Liver (tissue), 9 donors: ENCODE results near the gene ZNF140. TPM values are rescaled to one million over a fixed set of nuclear protein-coding genes. Genes with fewer than 3 reads are reported as not detected.

Experiments used
- DNase-seq: peaks from one replicate; pipeline ENCODE4 v3.0.0-alpha.2; 2017; ENCODE audit warnings: low spot score
- H3K27ac ChIP-seq, 2 donors: one replicate each; pipeline ENCODE4 v1.7.0; 2013; ENCODE audit warnings: inconsistent platforms in 2 of 2, low read length in 2 of 2, control low read depth in 1 of 2, low read depth in 1 of 2, mild to moderate bottlenecking in 1 of 2
- H3K27me3 ChIP-seq, 4 donors: one replicate each; pipeline versions ENCODE4 v1.6.1 to v1.7.0; 2013; ENCODE audit warnings: low read length in 3 of 4, inconsistent platforms in 1 of 4, mild to moderate bottlenecking in 1 of 4, moderate library complexity in 1 of 4; ENCODE audit not compliant: control insufficient read depth in 4 of 4, insufficient read depth in 4 of 4
- H3K36me3 ChIP-seq, 4 donors: one replicate each; pipeline versions ENCODE4 v1.6.1 to v1.7.0; 2013; ENCODE audit warnings: low read length in 3 of 4, mild to moderate bottlenecking in 3 of 4, low read depth in 1 of 4, moderate library complexity in 1 of 4; ENCODE audit not compliant: control insufficient read depth in 4 of 4, insufficient read depth in 3 of 4
- H3K4me1 ChIP-seq, 4 donors: one replicate each; pipeline versions ENCODE4 v1.6.1 to v1.7.0; 2013; ENCODE audit warnings: low read length in 3 of 4, mild to moderate bottlenecking in 3 of 4, moderate library complexity in 1 of 4; ENCODE audit not compliant: control insufficient read depth in 4 of 4, insufficient read depth in 4 of 4
- H3K4me3 ChIP-seq, 3 donors: one replicate each; pipeline versions ENCODE4 v1.6.1 to v1.7.0; 2013; ENCODE audit warnings: low read length in 3 of 3, control low read depth in 1 of 3, low read depth in 1 of 3, mild to moderate bottlenecking in 1 of 3
- H3K9ac ChIP-seq, 2 donors: one replicate each; pipeline ENCODE4 v1.7.0; 2013; ENCODE audit warnings: low read length in 2 of 2, mild to moderate bottlenecking in 2 of 2, moderate library complexity in 2 of 2, control low read depth in 1 of 2, low read depth in 1 of 2
- H3K9me3 ChIP-seq, 4 donors: one replicate each; pipeline versions ENCODE4 v1.6.1 to v1.7.0; 2013; ENCODE audit warnings: low read length in 3 of 4; ENCODE audit not compliant: control insufficient read depth in 4 of 4
- ATF3 ChIP-seq: IDR thresholded peaks from 2 replicates; pipeline ENCODE4 v1.6.1; 2016; ENCODE audit warnings: antibody characterized with exemption
- EGR1 ChIP-seq, 2 donors: IDR thresholded peaks; 2 replicates each; pipeline ENCODE4 v1.6.1; 2016 to 2018; ENCODE audit warnings: antibody characterized with exemption in 2 of 2, low read depth in 2 of 2
- FOXA1 ChIP-seq: IDR thresholded peaks from 2 replicates; pipeline ENCODE4 v1.6.1; 2016; ENCODE audit warnings: antibody characterized with exemption
- FOXA2 ChIP-seq: IDR thresholded peaks from 2 replicates; pipeline ENCODE4 v1.6.1; 2016; ENCODE audit warnings: antibody characterized with exemption
- GABPA ChIP-seq, 2 donors: IDR thresholded peaks in 1 of 2; conservative IDR thresholded peaks in 1 of 2; 2 replicates each; pipeline ENCODE4 v1.6.1; 2016; ENCODE audit warnings: antibody characterized with exemption in 2 of 2, mild to moderate bottlenecking in 1 of 2, moderate library complexity in 1 of 2
- HNF4A ChIP-seq, 2 donors: conservative IDR thresholded peaks; 2 replicates each; pipeline ENCODE4 v1.6.1; 2016; ENCODE audit warnings: antibody characterized with exemption in 2 of 2, mild to moderate bottlenecking in 2 of 2
- HNF4G ChIP-seq: IDR thresholded peaks from 2 replicates; pipeline ENCODE4 v1.6.1; 2016; ENCODE audit warnings: antibody characterized with exemption
- JUND ChIP-seq, 2 donors: IDR thresholded peaks; 2 replicates each; pipeline ENCODE4 v1.6.1; 2016; ENCODE audit warnings: antibody characterized with exemption in 2 of 2
- MAX ChIP-seq: IDR thresholded peaks from 2 replicates; pipeline ENCODE4 v1.6.1; 2016; ENCODE audit warnings: antibody characterized with exemption
- NR2F2 ChIP-seq: IDR thresholded peaks from 2 replicates; pipeline ENCODE4 v1.6.1; 2016; ENCODE audit warnings: antibody characterized with exemption
- RAD21 ChIP-seq, 2 donors: IDR thresholded peaks; 2 replicates each; pipeline ENCODE4 v1.6.1; 2016; ENCODE audit warnings: antibody characterized with exemption in 2 of 2, mild to moderate bottlenecking in 2 of 2
- REST ChIP-seq: IDR thresholded peaks from 2 replicates; pipeline ENCODE4 v1.6.1; 2016; ENCODE audit warnings: antibody characterized with exemption, mild to moderate bottlenecking
- RXRA ChIP-seq, 2 donors: IDR thresholded peaks; 2 replicates each; pipeline ENCODE4 v1.6.1; 2017 to 2018; ENCODE audit warnings: antibody characterized with exemption in 2 of 2, mild to moderate bottlenecking in 1 of 2
- SP1 ChIP-seq: IDR thresholded peaks from 2 replicates; pipeline ENCODE4 v1.6.1; 2018; ENCODE audit warnings: antibody characterized with exemption, mild to moderate bottlenecking
- TAF1 ChIP-seq: conservative IDR thresholded peaks from 2 replicates; pipeline ENCODE4 v1.6.1; 2016; ENCODE audit warnings: antibody characterized with exemption, mild to moderate bottlenecking
- YY1 ChIP-seq: IDR thresholded peaks from 2 replicates; pipeline ENCODE4 v1.6.1; 2016; ENCODE audit warnings: antibody characterized with exemption, mild to moderate bottlenecking
- ZBTB33 ChIP-seq: IDR thresholded peaks from 2 replicates; pipeline ENCODE4 v1.6.1; 2016; ENCODE audit warnings: antibody characterized with exemption
- WGBS: extraction: QIAGEN DNeasy Blood & Tissue Kit; methylation state at CpG from one replicate; pipeline ENCODE4 v1.1.7; 2013; 5-methylcytosine and 5-hydroxymethylcytosine counted together
- polyA plus RNA-seq, 2 donors: library from polyadenylated mRNA; stranded (reverse) in 1 of 2; unstranded in 1 of 2; fragments of 200-250 nt in 1 of 2; fragments of >200 nt in 1 of 2; fragmentation: Nextera tagmentation in 1 of 2; extraction: Ambion mirVana in 1 of 2; gene quantifications; one replicate each; pipeline versions ENCODE4 v1.2.1 to v1.2.3, GENCODE V29; 2013 to 2015
- total RNA-seq, 2 donors: library from RNA; depleted of rRNA; stranded (reverse); fragments of >200 nt; gene quantifications; one replicate each; pipeline ENCODE4 v1.2.3, GENCODE V29; 2014
- donor health status: healthy.
- donor health status: healthy.
- donor health status: healthy.
- donor health status: healthy.
- donor health status: healthy.

The ZNF140 gene
- total and polyA plus RNA-seq, 4 donors, result 5.2 to 12.4 (median 8.2) TPM

GRCh38 chr12:133129368-133130037 lies 48.8 kb downstream of the ZNF140 start:
- 20% methylated on average over 26 of the region's 26 CpGs for WGBS
- Histone ChIP-seq H3K9me3 (peaks cover 27 to 54% (median 31%) of the 10 kb centered on the region in 4 donors), H3K4me3 (peak overlapping the region; percentile 90 to 95 (median 91)), H3K4me1 (peaks cover 0 to 2% (median 0%) of the 10 kb centered on the region in 4 donors), H3K9ac (peak overlapping the region in 1 of 2 donors; percentile 79), H3K36me3 (peaks cover 2 to 27% (median 18%) of the 10 kb centered on the region in 4 donors), H3K27ac (peak overlapping the region; percentile 96 to 98), H3K27me3 (no peaks in the 10 kb centered on the region)
- TF ChIP-seq SP1, result no peak
- TF ChIP-seq REST, result no peak
- TF ChIP-seq HNF4A (conservative IDR thresholded peaks at IDR 0.05), result no peak
- no peak for TF ChIP-seq YY1
- TF ChIP-seq JUND (IDR thresholded peaks at IDR 0.05), result no peak
- TF ChIP-seq ATF3, result no peak
- no peak for TF ChIP-seq ZBTB33
- no peak for TF ChIP-seq RAD21 (IDR thresholded peaks at IDR 0.05)
- TF ChIP-seq MAX, result no peak
- no peak for TF ChIP-seq FOXA2
- TF ChIP-seq GABPA (IDR thresholded peaks at IDR 0.05 in 1 of 2, conservative IDR thresholded peaks at IDR 0.05 in 1 of 2), result no peak
- no peak for TF ChIP-seq TAF1
- TF ChIP-seq HNF4G, result no peak
- no peak for TF ChIP-seq RXRA (IDR thresholded peaks at IDR 0.05)
- no peak for TF ChIP-seq FOXA1
- DNase-seq, result no peak

GRCh38 chr12:133130038-133130807 lies 49.5 kb downstream of the ZNF140 start, which contains the start of the genes ZNF10 and ZNF891:
TSS of gene ZNF10 (plus strand) at chr12:133130627. CDS start at chr12:133144493, 13,866 bp downstream.
TSS of gene ZNF891 (minus strand) at chr12:133130274. CDS start at chr12:133121918, 8,356 bp downstream.
- peaks cover 0 to 2% (median 0%) of the 10 kb centered on the region in 4 donors for H3K4me1 ChIP-seq
- H3K27ac ChIP-seq, result peak within 1 kb of the TSS; percentile 96 to 98
- peak within 1 kb of the TSS; percentile 90 to 95 (median 91) for H3K4me3 ChIP-seq
- H3K36me3 ChIP-seq, result peaks cover 2 to 32% (median 21%) of the 10 kb centered on the region in 4 donors
- H3K9ac ChIP-seq, result peak within 1 kb of the TSS; percentile 72 to 96
- peaks cover 27 to 53% (median 30%) of the 10 kb centered on the region in 4 donors for H3K9me3 ChIP-seq
- no peaks in the 10 kb centered on the region for H3K27me3 ChIP-seq
- DNase-seq, result peak; percentile 96
- under 1% methylated on average over 87 of the region's 87 CpGs for WGBS
- TF ChIP-seq JUND (IDR thresholded peaks at IDR 0.05) (no peak), EGR1 (IDR thresholded peaks at IDR 0.05; ENCODE audit: low read depth in 2 of 2) (no peak), RXRA (IDR thresholded peaks at IDR 0.05) (no peak), NR2F2 (no peak), SP1 (peak; percentile 35), HNF4A (conservative IDR thresholded peaks at IDR 0.05) (no peak), GABPA (IDR thresholded peaks at IDR 0.05 in 1 of 2, conservative IDR thresholded peaks at IDR 0.05 in 1 of 2) (peak in 1 of 2 donors; percentile 62), FOXA1 (peak; percentile 17), MAX (no peak), REST (peak; percentile 62), FOXA2 (no peak), TAF1 (peak; percentile 35), YY1 (peak; percentile 77), ZBTB33 (no peak)
